NCI-H1436 treated with DMSO at 0.1 percent for 48 hours (cell line): ENCODE measurements around the gene PPP1R7.

Experiments used
- DNase-seq: peaks from one replicate; lab custom pipeline; 2025; lab: John Stamatoyannopoulos, UW

Gene PPP1R7

DNA sequence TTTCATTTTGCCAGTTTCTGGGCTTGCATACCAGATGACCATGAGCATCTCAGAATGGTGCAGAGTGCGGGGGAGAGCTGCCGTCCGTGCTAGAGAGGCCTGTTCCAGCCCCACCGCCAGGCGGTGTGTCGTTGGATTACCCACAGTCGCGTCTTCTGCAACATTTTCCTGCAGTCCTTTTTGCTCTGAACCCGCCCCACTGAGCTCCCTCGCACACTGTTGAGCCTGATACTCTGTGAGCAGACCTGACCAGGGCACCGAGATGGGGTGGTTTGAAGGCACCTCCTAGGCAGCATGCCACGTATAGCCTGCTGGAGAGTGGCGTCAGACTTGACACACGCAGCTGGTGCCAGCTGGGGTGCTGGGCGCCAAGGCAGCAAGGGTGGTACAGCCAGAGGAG is 18.1 kb downstream of the PPP1R7 start:
- no peak for DNase-seq

DNA sequence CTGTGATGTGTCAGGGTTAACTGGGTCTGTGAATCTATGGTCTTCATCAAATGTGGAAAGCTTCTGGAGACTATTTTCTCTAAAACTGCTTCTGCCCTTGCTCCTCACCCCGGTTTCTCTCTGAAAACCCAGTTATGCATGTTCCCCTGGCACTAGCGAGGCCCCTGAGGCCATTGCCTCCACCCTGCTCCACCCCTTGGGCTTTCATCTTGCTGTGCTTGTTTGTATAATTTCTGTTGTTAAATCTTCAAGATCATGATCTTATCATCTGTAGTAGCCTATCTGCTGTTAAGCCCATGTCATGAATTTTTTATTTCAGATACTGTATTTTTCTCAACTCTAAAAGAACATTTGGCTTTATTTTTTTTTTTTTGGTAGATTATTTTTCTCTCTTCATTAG is 23.3 kb downstream of the PPP1R7 start:
- DNase-seq = no peak

DNA sequence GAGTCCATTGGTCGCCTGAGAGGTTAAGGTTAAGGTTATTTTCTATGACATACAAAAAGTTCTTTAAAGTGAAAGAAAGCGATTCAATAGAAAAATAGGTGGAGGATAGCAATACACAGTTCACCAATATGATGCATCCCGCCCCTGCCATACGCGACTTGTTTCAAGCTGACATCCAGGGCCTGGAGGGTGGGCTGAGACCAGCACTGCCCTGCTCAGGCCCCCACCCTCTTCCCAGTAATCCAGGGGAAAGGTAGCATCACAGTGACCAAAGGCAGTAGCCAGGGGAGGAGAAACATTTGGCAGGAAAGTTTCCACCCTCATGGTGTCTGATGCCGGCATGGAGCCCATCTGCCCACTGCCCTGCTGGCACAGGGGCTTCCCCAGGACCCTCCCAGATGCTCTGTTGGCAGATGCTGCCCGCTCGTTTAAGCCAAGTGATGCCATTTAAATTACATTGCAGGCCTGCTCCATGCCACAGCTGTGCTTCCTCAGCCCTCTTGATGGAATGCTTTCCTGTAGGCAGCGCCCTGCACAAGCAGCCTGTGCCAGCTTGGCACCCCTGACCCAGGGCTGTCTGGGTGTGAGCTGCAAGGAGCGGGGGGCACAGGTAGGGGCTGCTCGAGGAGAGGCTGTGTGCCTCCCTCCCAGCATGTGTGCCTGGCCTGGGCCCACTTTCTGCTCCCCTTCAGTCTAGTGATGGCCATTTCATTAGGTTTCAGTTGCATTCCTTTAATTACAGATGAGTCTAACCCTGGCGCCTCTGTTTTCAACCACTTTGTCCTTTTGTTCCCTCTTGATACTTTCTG is 27.5 kb downstream of the PPP1R7 start:
- DNase-seq = no peak

DNA sequence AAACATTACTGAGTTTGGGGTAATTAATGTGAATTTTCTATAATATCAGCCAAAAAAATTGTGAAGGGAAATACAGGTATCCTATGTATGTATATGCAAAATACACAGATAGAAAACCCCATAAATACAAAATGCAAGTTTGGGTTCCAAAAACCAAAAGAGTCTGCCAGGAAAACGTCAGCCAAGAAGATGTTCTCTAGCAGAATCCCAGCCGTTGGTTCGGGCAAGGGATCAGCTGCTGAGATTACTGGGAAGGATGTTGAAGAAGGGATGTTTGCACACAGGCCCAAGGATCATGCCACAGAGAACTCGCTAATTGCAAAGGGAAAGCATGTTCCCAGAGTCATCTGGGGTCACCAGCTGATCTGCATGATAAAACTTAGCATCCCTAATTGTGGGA is 28.7 kb downstream of the PPP1R7 start:
- no peak for DNase-seq

DNA sequence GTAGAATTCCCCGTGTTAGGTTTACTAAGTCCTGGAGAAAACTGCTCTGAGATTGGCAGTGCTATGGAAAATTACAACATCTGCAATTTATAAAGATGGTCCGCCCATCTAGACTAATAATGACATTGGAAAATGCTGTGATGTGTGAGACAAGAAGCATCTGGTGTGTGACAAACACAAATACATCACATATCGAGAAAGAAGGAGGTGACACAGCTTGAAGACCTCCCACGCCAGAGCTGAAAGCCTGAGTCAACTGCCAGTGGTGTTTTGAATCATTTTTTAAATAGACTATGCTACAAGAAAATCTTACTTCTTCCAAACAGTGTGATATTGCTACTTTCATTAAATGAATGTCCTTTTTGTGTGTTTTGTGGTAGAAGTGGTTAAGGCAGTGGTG is 29.6 kb downstream of the PPP1R7 start:
- DNase-seq = no peak

DNA sequence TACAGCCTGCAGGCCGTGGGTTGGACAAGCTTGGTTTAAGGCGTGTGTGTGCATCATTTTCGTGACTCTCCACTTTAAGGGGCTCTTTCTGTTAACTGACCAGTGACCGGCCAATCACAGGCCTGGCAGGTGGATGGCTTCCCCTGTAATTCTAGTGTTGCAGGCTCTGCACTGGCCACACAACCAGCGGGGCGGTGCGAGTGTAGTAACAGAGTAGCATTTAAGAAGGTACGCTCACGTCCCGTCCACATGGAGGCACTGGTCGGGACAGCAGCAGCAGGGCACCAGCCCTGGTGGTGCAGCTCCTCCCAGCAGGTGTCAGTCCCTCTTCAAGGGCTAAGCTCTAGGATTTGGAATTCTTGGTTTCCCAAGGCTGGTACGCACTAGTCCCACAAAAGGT is 30.2 kb downstream of the PPP1R7 start:
- DNase-seq = no peak

DNA sequence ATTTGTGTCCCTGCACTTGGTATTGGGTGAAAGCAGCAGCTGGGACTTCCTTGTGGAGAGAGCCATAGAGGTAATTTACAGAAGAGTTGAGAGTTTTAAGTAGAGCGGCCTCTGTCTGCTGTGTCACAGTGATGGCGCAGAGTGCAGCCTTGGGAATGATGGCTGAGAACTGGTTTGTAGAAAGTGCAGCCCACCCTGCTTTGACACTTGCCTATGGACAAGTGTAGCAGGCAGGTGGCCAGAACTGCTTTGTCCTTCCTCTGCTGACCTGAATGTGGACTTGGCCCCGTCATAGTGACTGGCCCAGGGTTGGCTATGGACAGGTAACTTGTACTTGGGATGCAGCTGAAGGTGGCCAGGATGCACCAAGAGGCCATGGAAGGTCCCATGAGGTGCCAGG is 31.9 kb downstream of the PPP1R7 start:
- DNase-seq = no peak

DNA sequence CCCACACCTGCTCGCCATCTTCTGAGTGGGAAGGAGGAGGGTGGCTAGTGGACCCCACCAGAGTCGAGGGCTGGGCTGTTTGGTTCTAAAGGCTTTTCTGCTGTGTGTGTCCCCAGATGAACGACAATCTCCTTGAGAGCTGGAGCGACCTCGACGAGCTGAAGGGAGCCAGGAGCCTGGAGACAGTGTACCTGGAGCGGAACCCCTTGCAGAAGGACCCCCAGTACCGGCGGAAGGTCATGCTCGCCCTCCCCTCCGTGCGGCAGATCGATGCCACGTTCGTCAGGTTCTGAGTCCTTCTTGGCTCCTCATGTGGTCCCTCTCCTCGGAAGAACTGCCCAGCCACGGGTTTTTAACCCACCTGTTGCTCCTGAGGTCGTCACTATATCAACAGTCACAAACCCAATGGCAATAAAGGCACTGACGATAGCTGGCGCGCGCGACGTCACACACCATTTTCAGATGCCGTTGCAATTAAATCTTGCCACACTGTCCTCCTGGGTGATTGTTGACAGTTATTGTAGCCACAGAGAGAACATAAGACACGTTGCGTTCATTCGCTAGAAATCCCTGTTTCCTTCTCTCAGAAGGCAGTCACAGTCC is 32.4 kb downstream of the PPP1R7 start:
- no peak for DNase-seq

DNA sequence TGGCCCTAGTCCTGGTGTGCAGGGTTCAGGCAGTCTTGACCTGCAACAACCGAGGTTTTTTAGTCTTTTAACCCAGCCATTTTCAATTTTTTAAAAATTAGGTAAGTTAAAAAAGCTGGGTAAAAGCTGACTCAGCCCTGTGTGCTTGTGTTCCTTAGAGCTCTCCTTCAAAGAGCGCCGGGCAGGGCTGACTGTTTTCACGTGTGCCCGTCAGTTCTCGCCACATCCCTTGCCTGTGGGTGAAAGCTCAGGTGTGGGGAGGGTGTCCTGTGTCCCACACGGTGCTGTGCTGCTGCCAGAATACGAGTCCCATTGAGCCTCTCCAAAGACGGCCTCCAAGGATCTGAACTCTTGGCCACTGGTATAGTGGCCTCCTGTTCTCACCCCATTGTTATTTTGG is 33.0 kb downstream of the PPP1R7 start:
- DNase-seq = no peak

DNA sequence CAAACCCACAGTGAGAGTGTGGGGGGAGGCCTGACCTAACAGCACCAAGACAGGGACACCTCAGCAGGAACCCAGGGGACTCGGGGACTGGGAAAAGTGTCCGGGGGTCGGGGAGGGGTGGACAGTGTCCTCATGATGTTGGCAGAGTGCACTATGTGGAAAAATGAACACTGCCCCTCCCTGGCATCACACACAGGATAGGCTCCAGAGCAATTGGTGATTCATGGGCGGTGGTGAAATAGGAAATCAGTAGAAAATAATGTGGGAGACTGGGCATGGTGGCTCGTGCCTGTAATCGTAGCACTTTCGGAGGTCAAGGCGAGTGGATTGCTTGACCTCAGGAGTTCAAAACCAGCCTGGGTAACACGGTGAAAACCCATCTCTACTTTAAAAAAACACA is 34.6 kb downstream of the PPP1R7 start:
- no peak for DNase-seq

DNA sequence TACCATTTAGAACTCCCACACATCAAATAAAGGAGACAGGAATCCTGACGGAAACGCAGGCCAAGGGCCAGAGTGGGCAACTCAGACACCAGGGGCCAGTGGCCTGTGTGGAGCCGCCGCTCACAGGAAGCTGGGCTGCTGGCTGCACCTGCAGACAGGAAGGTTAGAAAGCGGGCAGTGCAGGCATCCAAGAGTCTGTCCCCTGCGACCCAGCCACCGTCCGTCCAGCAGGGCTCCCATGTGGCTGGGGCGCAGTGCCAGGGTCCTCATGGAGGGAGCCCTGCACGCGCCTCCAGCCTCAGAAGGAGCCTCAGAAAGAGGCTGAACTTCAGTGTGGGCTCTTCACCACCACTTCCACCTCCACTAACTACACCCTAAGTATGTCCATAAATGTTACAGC is 35.7 kb downstream of the PPP1R7 start:
- no peak for DNase-seq

DNA sequence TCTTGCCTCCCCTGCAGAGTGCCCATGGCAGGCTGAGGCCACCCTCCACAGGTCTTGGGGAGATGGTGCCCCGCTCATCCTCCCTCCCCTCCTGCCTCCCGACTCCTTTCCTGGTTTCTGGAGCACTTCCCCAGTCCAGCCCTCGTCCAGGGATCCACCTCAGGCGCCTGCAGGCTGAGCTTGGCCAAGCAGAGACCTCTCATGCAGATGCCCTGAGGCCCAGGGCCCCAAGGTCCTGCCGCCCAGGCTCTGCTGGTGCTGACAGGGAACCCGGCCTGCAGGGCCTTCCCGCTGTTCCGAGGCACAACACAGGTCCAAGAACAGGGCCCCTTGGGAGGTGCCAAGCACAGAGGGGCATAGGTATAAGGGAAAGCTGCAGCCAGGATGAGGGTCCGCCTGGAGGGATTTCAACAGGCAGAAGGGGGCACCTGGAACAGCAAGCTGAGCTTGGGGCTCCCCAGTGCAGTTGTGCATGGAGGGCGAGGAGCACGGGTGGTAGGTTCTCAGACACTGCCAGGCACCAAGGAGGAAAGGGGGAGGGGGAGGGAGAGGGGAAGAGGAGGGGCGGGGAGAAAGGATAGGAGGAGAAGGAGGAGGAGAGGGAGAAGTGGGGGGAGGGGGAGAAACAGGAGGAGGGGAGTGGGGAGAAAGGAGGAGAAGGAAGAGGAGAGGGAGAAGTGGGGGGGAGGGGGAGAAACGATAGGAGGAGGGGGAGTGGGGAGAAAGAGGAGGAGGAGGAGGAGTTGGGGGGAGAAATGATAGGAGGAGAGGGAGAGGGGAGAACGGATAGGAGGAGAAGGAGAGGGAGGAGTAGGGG is 37.0 kb downstream of the PPP1R7 start:
- no peak for DNase-seq

DNA sequence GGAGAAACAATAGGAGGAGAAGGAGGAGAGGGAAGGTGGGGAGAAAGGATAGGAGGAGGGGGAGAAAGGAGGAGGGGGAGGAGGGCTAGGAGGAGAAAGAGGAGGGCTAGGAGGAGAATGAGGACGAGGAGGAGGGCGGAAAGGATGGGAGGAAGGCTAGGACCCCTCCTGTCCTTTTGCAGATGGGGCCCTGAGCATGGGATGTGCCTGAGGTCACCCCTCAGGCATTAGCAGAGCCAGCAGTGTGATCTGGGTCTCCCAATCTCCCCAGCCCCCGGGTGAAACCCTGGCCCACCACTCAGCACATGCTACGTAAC is 37.6 kb downstream of the PPP1R7 start:
- DNase-seq = no peak

DNA sequence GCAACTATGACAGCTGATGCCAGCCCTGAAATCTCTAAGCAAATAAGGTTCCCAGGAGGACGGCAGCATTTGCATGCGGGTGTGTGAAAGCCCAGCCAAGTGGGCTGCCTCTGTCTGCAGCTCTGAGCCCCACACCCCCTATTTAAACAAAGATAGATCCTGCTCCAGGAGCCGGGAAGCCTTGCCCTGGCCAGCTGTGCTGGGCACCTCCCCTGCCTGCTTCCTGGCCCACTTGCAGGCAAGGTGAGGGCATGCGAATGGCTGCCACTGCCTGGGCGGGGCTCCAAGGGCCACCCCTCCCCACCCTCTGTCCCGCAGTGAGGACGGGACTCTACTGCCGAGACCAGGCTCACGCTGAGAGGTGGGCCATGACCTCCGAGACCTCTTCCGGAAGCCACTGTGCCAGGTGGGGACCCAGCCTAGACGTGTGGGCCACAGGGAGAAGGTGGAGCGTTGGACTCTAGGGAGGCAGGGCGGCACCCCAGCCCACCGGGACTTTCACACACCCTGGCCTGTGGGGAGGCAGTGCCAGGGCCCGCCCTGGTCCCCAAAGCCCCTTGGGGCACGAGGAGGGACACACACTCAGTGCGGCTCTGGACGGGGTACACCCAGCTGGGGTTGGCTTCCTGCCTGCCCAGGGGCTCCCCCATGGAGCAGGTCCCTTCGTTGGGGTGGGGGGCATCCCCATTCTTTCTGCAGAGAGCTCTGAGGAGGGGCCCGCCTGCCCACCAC is 38.3 kb downstream of the PPP1R7 start, which contains the start of gene ANO7:
Gene ANO7 (plus strand): TSS at position 317 of the 732 bp plus-strand sequence. CDS start 1,387 bp downstream, outside the sequence.
- no peak for DNase-seq

DNA sequence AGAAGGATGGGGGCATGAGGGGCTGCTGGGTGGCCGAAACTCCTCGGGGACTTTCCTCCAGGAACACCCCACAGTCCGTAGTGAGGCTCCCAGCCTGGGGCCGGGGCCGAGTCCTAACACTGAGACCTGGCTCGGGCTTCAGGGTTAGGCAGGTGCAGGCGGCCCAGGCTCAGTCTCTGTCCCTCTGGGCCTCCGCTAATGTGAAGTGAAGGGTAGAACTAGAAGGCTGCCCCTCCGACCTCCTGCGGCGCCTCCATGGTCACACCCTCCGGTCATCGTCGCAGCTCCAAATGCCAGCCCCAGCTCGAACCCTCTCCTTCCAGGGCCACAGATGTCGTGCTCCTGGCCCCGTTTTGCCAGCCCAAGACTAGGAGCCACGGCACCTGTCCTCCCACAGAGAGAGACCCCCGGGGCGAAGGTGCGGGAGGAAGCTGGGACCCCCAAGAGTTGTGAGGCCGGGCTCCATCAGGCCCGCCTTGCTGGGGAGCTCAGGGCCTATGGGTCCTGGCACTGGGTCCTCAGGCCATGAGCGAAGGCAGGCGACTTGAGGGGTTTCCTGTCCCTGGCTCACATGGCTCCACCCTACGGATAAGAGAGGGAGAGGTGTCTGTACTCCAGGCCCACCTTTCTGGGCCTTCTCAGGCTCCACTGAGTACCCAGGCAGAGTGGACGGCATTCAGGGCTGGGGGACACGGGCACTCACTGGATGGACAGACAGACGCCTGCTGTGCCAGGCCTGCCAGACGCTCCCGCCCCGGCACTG is 39.0 kb downstream of the PPP1R7 start:
- no peak for DNase-seq

DNA sequence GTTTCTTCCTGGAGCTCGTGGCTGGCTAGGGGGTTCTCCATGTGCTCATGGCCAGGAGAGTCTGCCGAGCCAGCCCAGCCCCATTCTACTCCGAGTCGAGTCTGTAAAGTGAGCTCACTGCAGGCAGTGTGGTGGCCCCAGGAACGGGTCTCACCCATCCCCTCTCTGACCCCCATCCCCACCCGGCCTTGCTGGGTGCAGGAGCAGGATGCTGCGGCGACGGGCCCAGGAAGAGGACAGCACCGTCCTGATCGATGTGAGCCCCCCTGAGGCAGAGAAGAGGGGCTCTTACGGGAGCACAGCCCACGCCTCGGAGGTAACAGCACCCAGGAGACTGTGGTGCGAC is 39.6 kb downstream of the PPP1R7 start:
- no peak for DNase-seq

DNA sequence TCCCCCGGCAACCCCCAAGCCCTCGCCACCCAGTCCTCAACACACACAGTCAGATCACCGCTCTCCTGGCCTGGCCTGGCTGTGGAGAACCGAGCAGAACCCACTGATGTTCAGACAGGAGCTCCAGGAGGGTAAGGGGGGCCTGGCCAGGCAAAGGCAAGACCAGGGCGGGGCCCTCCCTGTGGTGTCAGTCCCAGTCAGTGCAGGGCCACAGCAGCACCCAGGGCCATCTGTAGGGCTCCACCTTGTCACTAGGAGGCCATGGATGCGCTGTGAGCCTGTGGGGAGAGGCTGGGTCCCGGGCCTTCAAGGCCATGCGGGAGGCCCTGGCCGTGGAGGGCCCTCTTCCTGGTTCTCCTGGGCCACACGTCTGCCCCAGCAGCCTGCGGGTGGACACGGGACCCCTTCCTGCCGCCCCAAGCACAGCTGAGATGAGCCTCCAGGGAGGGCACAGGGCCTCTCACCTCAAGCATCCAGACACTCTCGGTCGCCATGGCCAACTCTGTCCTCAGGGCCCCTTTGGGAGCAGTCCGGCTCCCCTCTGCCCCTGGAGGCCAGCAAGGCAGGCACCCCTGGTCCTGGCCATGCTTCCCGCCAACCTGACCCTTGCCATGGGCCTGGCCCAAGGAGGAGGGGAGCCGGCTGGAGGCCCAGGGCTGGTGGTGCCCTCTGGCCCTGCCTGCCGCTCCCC is 40.2 kb downstream of the PPP1R7 start:
- no peak for DNase-seq

DNA sequence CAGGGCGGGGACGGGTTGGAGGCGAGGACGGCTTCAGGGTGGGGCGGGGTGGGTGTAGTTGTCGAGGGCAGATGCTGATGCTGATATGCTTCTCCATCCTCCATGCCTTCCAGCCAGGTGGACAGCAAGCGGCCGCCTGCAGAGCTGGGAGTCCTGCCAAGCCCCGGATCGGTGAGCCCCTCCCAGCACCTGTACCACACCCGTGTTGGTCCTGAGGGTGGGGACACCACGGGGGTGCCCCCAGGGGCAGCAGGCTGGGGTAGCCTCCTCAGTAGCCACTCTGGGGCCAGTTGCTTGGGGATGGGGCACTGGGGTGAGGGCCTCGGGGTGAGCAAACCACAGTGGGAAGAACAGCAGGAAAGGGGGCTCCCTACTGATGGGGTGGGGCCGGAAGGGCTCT is 40.8 kb downstream of the PPP1R7 start:
- no peak for DNase-seq

DNA sequence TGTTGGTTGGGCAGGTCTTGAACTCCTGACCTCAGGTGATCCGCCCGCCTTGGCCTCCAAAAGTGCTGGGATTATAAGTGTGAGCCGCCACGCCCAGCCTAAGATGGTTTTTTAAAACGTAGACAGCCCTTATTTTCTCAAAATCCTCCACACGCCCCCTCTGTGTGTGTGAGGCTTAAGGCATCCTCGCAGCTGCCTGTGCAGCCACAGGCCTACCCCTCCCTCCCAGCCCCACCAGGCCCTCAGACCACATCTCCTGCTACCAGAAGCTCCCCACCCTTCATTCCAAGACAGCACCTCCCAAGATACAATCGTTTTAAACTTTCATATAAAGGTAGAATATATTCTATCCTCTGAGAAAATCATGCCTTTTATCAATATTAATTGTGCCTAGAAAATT is 43.0 kb downstream of the PPP1R7 start:
- no peak for DNase-seq

DNA sequence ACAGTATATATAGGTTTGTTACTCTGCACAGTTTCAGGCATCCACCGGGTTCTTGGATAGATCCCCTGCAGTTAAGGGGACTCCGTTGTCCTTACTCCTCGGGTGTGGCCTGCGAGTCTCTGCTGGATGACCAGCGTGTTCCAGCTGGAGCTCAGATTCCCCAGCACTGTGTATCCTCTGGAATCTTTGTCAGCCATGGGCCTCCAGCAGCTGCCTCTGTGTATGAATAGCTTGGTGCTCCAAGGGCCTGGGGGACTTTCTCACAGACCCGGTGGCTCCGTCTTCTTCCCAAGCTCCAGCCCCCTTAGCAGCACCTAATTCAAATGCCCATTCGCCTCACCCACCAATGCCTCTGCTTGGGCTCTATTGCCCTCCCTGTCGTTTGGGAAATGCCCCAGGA is 44.5 kb downstream of the PPP1R7 start:
- no peak for DNase-seq

DNA sequence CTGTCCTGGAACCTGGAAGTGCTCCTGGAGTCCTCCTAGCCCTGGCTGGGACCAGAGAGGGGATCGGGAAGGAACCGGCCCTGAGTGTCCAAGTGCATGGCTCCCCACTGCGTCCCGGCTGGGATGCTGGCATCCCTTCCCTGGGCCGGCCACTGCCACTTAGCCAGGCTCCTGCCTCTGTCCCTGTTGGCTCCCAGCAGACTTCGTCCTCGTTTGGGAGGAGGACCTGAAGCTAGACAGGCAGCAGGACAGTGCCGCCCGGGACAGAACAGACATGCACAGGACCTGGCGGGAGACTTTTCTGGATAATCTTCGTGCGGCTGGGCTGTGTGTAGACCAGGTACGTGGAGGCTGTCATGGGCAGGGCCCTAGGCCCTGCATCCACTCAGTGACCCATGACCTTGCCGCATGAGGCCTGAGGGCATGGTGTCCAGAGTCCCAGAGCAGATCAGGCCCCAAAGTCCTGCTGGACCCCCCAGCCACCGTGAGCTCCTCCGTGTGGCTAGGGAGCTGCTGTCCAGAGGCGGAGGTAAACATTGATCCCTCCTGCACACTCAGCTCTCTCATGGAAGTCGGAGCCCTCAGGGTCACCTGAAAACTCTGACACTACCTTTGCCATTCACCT is 45.4 kb downstream of the PPP1R7 start:
- no peak for DNase-seq
